ENCODE data around the gene METRN. TPM values are rescaled to one million over a fixed set of nuclear protein-coding genes. Genes with fewer than 3 reads are reported as not detected.

METRN gene
- total RNA-seq, 4 donors from 2014 or later: 24.4 to 42.1 (median 33.3) TPM

DNA sequence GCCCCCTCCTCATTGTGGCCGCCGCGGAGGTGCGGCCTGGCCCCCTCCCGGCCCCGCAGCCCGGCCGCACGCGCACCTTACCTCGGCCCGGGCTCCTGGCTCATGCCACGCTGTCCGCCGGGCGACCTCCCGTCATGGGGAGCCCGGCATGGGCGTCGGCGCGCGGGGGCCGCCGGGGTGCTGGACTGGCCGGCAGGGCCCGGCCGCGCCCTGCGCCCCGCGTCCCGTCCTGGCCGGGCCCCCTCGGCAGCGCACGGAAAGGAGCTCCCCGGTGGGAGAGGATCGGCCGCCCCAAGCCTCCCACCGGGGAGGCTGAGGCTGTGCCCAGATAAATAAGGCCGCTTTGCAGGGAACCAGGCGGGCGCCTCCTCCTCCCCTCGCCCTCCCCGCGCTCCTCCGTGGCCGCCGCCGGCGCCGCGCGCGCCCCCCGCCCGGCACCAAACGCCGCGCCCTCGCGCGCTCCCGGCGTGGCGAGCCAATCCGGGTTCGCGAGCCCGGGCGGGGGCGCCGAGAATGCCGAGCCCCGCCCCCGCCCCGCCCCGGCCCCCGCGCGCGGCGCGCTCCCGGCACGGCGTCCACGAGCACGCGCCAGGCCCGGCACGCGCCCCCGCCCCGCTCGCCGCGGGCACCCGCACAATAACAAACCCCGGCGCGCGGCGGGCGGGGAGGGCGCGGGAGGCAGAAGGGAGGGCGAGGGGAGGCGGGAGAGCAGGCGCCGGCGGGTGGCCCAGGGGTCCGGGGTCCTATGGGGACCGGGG is 9.3 kb upstream of the METRN start, which contains the start of gene FBXL16:
Gene FBXL16 (minus strand): TSS at position 371 of the 758 bp plus-strand sequence. CDS start 8,396 bp downstream, outside the sequence.
- in situ Hi-C loops (cut with MboI; ENCODE audit: low sequenced_read_pairs in 4 of 4) (no loop called here), intact Hi-C loops (cut with DNase I; ENCODE audit: low total_unique reads) (no loop called here)
- DNase-seq (no peak), ATAC-seq (no peak)
- TF ChIP-seq, protein P1, sequence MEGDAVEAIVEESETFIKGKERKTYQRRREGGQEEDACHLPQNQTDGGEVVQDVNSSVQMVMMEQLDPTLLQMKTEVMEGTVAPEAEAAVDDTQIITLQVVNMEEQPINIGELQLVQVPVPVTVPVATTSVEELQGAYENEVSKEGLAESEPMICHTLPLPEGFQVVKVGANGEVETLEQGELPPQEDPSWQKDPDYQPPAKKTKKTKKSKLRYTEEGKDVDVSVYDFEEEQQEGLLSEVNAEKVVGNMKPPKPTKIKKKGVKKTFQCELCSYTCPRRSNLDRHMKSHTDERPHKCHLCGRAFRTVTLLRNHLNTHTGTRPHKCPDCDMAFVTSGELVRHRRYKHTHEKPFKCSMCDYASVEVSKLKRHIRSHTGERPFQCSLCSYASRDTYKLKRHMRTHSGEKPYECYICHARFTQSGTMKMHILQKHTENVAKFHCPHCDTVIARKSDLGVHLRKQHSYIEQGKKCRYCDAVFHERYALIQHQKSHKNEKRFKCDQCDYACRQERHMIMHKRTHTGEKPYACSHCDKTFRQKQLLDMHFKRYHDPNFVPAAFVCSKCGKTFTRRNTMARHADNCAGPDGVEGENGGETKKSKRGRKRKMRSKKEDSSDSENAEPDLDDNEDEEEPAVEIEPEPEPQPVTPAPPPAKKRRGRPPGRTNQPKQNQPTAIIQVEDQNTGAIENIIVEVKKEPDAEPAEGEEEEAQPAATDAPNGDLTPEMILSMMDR (IDR thresholded peaks at IDR 0.05 in 4 of 5, conservative IDR thresholded peaks at IDR 0.05 in 1 of 5): no peak
- no peak for TF ChIP-seq POLR2A (IDR thresholded peaks at IDR 0.05)
- Histone ChIP-seq H3K4me3 (no peak within 1 kb of the TSS), H3K36me3 (no peaks in the 10 kb centered on the region), H3K27ac (no peak within 1 kb of the TSS), H3K27me3 (peaks cover 78 to 89% (median 89%) of the 10 kb centered on the region in 3 donors), H3K9me3 (no peaks in the 10 kb centered on the region), H3K4me1 (peaks cover 0 to 4% of the 10 kb centered on the region in 2 donors)

DNA sequence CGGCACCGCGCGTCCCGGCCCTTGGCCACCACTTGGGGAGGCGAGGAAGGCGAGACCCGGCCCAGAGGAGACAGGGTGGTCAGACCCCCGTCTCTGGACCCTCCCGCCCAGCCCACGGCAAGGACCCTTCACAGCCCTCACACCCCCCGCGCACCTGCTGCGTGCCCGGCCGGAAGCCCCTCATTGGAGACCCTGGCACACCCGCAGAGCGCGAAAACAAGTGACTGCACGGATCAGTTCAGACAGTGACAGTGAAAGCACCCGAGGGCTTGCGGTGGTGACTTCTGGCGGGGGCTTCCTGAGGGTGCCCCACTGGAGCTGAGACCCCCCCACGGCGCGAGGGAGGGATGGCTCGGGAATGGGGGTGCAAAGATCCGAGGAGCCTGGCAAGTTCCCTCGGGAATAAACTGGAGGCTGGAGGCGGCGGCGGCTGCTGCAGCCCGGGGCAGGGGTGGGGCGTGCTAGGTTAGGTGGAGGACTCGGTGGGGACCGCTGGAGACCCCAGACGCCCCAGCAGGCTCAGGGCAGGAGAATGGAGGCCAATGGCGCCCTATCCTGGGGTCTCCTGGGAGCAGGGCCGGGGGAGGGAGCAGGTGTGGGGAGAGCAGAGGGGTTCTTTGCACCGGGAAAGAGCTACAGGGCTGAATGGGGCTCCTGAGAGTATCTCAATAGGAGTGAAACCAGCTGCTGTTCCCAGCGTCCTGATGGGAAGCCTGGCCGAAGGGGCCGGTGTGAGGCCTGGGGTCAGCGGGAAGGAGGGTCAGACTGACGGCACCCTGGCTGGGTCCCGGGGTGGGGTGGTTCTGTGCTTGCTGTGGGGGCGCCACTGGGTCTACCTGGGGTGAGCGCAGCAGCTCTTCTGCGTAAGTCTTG is 8.5 kb upstream of the METRN start:
- TF ChIP-seq POLR2A (IDR thresholded peaks at IDR 0.05): no peak
- TF ChIP-seq, protein P1 (IDR thresholded peaks at IDR 0.05 in 4 of 5, conservative IDR thresholded peaks at IDR 0.05 in 1 of 5): no peak
- DNase-seq: no peak
- Histone ChIP-seq H3K4me3 (no peak overlapping the region), H3K27me3 (peaks cover 80 to 89% (median 89%) of the 10 kb centered on the region in 3 donors), H3K9me3 (no peaks in the 10 kb centered on the region), H3K4me1 (peaks cover 0 to 4% of the 10 kb centered on the region in 2 donors), H3K27ac (no peak overlapping the region), H3K36me3 (no peaks in the 10 kb centered on the region)
- intact Hi-C loops (cut with DNase I; ENCODE audit: low total_unique reads) (no loop called here), in situ Hi-C loops (cut with MboI; ENCODE audit: low sequenced_read_pairs in 4 of 4) (no loop called here)
- ATAC-seq: no peak

DNA sequence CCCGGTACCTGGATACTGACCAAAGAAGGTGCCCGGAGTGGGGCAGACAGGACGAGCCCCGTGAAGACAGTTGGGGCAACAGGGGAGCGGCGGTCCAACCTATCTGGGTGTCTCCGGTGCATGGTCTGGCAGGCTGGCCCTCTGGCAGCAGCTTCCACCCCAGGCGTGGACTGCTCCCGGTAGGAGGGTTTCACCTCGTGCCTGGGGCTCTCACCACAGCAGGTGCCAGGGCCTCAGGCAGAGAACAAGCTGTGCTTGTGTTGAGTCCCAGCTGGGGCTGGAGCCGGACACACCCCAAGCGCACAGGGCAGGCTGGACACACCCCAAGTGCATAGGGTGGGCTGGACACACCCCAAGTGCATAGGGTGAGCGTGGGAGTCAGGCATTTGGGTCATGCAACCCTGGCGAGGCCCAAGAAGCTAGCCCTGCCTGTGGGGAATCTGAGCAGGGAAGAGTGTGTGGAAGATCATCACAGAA is 7.8 kb upstream of the METRN start:
- Histone ChIP-seq H3K27ac (no peak overlapping the region), H3K4me3 (no peak overlapping the region), H3K9me3 (no peaks in the 10 kb centered on the region), H3K36me3 (no peaks in the 10 kb centered on the region), H3K27me3 (peaks cover 78 to 84% (median 82%) of the 10 kb centered on the region in 3 donors), H3K4me1 (peaks cover 0 to 4% of the 10 kb centered on the region in 2 donors)
- intact Hi-C loops (cut with DNase I; ENCODE audit: low total_unique reads) (no loop called here), in situ Hi-C loops (cut with MboI; ENCODE audit: low sequenced_read_pairs in 4 of 4) (no loop called here)
- ATAC-seq: no peak
- DNase-seq: no peak
- TF ChIP-seq, protein P1 (IDR thresholded peaks at IDR 0.05 in 4 of 5, conservative IDR thresholded peaks at IDR 0.05 in 1 of 5): no peak
- no peak for TF ChIP-seq POLR2A (IDR thresholded peaks at IDR 0.05)

DNA sequence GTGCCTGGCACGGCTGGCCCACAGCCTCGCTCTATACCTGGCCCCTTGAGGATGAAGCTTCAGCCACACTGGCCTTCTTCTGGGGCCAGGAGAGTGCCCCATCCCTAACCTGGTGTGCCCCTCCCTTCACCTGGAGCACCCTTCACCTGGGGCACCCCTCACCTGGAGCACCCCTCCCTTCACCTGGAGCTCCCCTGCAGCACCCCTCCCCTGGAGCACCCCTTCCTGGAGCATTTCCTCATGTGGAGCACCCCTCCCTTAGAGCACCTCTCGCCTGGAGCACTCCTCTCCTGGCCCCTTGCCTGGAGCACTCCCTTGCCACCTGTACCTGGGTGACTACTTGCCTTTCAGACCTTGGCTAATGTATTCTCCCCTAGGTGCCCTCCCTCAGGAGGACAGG is 6.9 kb upstream of the METRN start:
- ATAC-seq (no peak), DNase-seq (no peak)
- Histone ChIP-seq H3K9me3 (no peaks in the 10 kb centered on the region), H3K4me1 (peaks cover 0 to 4% of the 10 kb centered on the region in 2 donors), H3K27me3 (peaks cover 69 to 74% (median 73%) of the 10 kb centered on the region in 3 donors), H3K36me3 (no peaks in the 10 kb centered on the region), H3K4me3 (no peak overlapping the region), H3K27ac (no peak overlapping the region)
- intact Hi-C loops (cut with DNase I; ENCODE audit: low total_unique reads): no loop called here
- in situ Hi-C loops (cut with MboI; ENCODE audit: low sequenced_read_pairs in 4 of 4): no loop called here
- TF ChIP-seq POLR2A (IDR thresholded peaks at IDR 0.05): no peak
- TF ChIP-seq, protein P1 (IDR thresholded peaks at IDR 0.05 in 4 of 5, conservative IDR thresholded peaks at IDR 0.05 in 1 of 5): no peak
